ENCODE data around the gene HM13.
"Not testable (repeated sequence)": the region's sequence is repeated elsewhere in the genome, so short reads cannot be mapped to it uniquely, and the experiment has no call there.

The HM13 gene

GRCh38 chr20:31502884-31503673 lies 11.2 kb upstream of the HM13 start:
- TF ChIP-seq, protein P1, sequence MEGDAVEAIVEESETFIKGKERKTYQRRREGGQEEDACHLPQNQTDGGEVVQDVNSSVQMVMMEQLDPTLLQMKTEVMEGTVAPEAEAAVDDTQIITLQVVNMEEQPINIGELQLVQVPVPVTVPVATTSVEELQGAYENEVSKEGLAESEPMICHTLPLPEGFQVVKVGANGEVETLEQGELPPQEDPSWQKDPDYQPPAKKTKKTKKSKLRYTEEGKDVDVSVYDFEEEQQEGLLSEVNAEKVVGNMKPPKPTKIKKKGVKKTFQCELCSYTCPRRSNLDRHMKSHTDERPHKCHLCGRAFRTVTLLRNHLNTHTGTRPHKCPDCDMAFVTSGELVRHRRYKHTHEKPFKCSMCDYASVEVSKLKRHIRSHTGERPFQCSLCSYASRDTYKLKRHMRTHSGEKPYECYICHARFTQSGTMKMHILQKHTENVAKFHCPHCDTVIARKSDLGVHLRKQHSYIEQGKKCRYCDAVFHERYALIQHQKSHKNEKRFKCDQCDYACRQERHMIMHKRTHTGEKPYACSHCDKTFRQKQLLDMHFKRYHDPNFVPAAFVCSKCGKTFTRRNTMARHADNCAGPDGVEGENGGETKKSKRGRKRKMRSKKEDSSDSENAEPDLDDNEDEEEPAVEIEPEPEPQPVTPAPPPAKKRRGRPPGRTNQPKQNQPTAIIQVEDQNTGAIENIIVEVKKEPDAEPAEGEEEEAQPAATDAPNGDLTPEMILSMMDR (IDR thresholded peaks at IDR 0.05; ENCODE audit: low read depth, low read length): peak; percentile 88
- peak; percentile 82 to 84 for DNase-seq (ENCODE audit: low read depth in 2 of 2)
- H3K4me3 ChIP-seq (replicated peaks in 1 of 2; ENCODE audit: low read depth in 2 of 2, low read length in 2 of 2): not testable (repeated sequence)

GRCh38 chr20:31505903-31506302 lies 8.3 kb upstream of the HM13 start:
- DNase-seq (ENCODE audit: low read depth in 2 of 2): no peak
- TF ChIP-seq, protein P1 (IDR thresholded peaks at IDR 0.05; ENCODE audit: low read depth, low read length): no peak
- no peak overlapping the region for H3K4me3 ChIP-seq (replicated peaks in 1 of 2; ENCODE audit: low read depth in 2 of 2, low read length in 2 of 2)

DNA sequence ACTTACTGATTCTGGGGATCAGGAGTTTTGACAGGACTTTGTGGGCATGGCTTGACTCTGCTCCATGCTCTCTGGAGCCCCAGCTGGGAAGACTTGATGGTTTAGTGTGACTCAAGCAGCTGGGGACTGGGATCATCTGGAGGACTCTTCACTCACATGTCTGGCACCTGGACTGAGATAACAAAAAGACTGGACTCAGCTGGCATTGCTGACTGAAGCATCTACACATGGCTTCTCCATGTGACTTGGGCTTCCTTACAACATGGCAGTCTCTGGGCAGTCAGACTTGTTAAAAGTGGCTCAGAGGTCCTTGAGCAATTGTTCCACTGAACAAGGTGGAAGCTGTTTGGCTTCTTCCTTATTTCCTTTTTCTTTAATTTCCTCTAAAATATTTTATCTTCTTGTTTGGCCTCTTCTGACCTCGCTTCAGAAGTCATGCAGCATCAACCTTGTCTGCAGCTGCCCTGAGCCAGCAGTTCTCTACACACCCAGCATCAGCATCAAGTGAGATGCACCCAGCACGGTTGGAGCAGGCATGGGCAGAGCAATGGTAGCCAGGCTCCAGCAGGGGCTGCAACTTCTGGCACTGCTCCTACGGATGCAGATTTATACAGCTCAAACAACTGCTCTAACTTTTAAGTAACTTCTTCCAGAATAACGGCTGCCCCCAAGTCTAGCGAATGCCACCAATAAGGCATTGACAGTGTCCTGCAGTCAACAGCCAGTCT lies 5.6 kb upstream of the HM13 start:
- TF ChIP-seq, protein P1 (IDR thresholded peaks at IDR 0.05; ENCODE audit: low read depth, low read length): no peak
- no peak for DNase-seq (ENCODE audit: low read depth in 2 of 2)

DNA sequence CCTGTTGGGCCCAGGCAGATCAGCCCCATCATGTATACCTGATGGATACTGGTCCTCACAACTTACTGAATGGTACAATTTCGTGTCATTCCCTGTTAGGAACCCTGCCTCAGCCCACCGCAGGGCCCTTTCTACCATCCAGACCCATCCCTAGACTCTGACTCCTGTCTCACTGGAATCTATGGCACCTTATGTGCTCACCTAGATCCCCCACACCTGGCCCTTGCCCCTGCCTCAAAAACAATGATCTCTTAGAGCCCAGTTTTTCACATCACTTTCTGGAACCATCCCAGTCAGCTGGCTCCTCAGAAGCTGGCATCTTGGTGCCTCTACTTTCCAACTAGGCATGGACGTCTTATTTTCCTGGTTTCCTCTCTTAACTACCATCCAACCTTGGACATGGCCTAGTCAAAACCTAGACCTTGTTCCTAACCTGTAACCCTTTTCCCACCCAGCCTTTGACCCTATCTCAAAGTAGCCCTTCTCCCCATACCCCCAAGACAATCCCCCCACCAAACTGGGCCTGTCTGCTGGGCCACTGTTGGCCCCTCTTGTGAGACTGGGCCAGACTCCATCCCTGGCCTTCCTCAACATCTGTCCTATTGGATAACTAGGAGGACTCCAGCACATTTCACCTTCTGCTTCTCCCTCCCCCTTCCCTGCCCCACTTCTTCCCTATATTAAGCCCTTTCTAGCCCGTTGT lies 981 bp downstream of the HM13 start:
- DNase-seq (ENCODE audit: low read depth in 2 of 2): no peak
- H3K4me3 ChIP-seq (replicated peaks in 1 of 2; ENCODE audit: low read depth in 2 of 2, low read length in 2 of 2): peak overlapping the region; percentile 98 to 100
- TF ChIP-seq, protein P1 (IDR thresholded peaks at IDR 0.05; ENCODE audit: low read depth, low read length): no peak

More for the DNA sequence above, 5.6 kb upstream of the HM13 start:
- no peak overlapping the region for H3K4me3 ChIP-seq (replicated peaks in 1 of 2; ENCODE audit: low read depth in 2 of 2, low read length in 2 of 2)

GRCh38 chr20:31515775-31516107 lies 1.5 kb downstream of the HM13 start:
- TF ChIP-seq, protein P1 (IDR thresholded peaks at IDR 0.05; ENCODE audit: low read depth, low read length): no peak
- H3K4me3 ChIP-seq (replicated peaks in 1 of 2; ENCODE audit: low read depth in 2 of 2, low read length in 2 of 2): peak overlapping the region; percentile 98 to 100
- no peak for DNase-seq (ENCODE audit: low read depth in 2 of 2)

DNA sequence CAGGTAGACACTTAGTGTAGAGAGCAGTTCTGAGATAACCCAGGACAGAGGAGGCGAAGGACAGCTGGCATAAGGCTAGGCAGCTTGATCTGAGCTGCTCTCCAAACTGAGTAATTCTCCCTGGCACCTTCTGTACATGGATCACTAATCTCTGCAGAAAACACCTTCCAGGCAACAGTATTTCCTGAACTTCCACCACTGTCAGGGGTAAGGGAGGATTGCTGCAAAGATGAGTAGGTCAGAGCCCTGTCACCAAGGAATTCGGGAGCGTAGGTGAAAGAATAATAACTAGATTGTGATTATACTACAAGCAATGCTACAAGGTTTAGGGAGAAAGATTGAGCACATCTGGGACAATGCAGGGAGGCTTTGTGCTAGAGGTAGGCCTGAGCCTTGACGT lies 1.9 kb downstream of the HM13 start:
- peak overlapping the region in 1 of 2 donors; percentile 100 for H3K4me3 ChIP-seq (replicated peaks in 1 of 2; ENCODE audit: low read depth in 2 of 2, low read length in 2 of 2)
- TF ChIP-seq, protein P1 (IDR thresholded peaks at IDR 0.05; ENCODE audit: low read depth, low read length): no peak
- DNase-seq (ENCODE audit: low read depth in 2 of 2): no peak

Data from cardiac fibroblast (primary cell).